SK-N-DZ (cell line): ENCODE measurements around the gene PARP14.
"Not testable (repeated sequence)": the region's sequence is repeated elsewhere in the genome, so short reads cannot be mapped to it uniquely, and the experiment has no call there.

ENCODE experiments used
- DNase-seq: peaks from one replicate; pipeline ENCODE4 v3.0.0-alpha.2; 2015; ENCODE audit warnings: low spot score

PARP14 gene

DNA sequence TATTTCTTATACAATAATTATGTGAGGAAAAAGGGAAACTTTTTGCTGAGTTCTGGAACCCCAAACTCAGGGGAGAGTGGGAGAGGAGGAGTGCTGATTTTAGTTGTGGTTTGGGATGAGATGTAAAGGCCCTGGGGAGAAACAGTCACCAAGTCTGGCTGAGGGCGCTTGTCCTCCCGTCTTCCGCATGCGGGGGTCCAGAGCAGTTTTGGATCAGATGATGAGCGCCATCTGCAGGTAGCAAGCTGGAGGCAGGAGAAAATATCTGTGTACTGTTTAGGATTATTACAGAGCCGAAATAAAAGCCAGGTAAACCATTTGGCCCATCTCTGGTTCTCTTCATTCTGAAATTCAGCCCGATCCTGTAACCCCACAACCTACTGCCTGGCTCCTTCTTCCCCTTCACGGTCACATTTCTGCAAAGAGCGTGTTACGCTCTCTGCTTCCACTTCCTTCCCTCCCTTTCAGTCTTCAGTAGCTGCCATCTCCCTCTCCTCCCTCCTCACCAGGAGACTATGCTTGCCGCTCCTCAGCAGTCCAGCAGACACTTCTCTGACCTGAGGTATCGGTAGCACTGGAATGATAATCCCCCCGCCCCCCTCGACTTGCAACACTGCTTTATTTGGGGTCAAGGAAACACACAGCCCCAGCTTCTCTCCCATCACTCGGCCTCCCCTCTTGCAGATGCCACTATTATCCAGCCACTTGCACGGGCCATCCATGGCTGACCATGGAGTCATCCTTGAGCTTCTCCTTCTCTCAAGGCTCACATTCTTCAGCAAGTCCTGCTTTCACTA, 1.4 kb upstream of the PARP14 start:
- peak; percentile 72 for DNase-seq

- peak; percentile 15 for DNase-seq
Measured at GRCh38 chr3:122679882-122680474, 661 bp upstream of the PARP14 start.

GRCh38 chr3:122681284-122681973, 790 bp downstream of the PARP14 start:
- DNase-seq = no peak

DNA sequence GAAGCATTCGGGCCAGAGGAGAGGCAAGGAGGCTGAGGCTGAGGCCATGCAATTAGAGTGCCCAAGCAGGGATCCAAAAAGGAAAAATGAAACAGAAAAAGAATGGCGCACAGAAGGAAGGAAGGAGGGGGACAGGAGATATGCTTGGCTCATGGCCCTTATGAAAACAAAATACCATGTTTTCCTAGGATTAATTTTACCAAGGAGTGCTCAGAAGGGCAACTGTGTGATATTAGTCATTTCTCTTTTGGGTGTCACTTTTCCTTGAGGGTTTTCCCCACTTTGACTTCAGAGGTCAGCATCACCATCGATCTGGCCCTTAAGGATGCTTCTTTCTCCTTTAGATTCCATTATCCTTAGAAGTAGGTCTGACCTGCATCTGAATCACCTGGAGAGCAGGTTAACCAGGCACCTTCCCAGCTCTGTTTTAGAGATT, 1.4 kb downstream of the PARP14 start:
- DNase-seq = no peak

DNA sequence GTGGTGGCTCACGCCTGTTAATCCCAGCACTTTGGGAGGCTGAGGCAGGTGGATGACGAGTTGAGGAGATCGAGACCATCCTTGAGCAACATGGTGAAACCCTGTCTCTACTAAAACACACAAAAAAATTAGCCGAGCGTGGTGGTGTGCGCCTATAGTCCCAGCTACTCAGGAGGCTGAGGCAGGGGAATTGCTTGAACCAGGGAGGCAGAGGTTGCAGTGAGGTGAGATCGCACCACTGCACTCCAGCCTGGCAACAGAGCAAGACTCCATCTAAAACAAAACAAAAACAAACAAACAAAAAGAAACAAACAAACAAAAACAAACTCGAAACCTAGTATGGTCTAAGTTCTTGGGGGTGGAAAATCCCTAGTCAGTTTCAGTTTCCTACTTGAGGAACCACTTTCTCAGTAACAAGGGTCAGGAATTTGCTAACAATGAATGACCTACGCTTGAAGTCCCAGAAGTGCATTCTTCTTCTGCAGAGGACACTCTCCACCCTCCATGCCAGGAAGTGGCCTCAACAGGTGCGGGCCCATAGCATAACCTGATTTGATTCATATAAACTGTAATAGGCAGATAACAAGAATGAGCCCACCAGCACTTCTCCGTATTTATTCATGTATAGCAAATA, 2.3 kb downstream of the PARP14 start:
- DNase-seq = not testable (repeated sequence)

DNA sequence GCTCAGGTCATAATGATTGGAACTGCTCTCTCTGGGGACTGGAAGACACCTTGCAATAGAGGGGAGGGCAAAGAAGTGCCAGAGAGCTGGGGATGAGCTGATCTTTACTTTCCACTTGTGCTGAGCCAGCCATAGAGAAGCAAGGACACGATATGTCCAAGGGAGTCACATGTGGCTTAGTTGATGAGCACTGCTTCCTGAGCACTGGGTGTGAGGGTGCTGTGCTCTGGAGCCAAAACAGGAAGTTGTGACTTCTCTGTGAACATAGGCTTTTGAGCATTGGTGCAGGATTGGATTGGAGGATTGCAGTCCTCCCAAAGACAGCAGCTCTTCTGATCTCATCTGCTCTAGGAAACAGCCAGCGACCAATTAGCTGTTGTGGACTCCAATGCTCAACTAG, 6.7 kb downstream of the PARP14 start:
- DNase-seq = no peak

GRCh38 chr3:122688996-122689395, 8.4 kb downstream of the PARP14 start:
- DNase-seq = no peak

DNA sequence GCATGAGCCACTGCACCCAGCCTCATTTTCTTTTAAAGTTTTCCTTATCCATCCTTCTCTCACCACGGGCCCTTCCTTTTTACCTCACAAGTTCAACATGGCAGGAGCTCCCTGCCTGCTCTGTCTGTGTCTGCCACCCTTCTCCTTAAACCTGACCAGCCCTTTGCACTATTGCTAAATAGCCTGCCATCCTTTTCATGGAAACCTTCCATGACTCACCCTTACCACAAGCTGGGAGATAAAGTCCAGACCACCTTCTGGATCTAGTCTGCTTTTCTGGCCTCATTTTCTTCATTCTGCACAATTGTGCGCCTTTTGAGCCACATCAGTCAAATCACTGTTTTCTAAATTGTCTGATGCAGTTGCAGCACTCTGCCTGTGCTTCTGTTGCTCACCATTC, 8.9 kb downstream of the PARP14 start:
- DNase-seq = peak; percentile 26

DNA sequence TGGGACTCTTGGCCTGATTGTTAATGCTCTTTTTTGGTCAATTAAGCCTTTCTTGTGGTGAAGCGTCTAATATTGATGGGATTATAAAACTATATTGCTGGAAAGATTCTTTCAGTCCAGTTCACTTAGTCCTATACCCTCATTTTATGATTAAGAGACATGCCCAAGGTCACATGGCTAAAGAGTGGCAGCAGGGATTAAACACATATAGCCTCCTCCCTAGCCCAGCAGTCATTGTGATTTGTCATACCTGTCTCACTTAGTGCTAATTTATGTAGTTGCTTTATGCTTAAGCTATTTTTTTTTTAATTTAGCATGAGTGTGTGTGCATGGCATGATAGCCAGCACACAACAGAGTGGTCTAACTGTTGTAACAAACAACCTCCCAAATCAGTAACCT, 9.5 kb downstream of the PARP14 start:
- DNase-seq = no peak

DNA sequence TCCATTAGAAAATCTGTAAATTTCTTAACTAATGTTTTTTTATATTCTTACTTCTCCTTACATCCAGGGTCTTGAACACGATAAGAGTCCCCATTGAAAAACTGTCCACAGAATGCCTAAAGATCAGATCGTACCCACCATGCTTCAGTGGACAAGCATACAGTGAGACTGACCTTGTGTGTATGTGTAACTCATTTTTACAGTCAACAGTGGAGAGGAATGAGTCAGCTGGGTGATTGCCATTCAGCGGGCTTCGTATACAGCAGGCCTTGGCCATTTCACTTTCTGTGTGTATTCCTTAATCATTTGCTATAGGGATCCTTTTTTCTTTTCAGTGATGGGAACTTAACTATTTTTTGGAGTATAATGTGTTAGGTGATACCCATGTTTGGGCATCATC, 10.6 kb downstream of the PARP14 start:
- DNase-seq = no peak

DNA sequence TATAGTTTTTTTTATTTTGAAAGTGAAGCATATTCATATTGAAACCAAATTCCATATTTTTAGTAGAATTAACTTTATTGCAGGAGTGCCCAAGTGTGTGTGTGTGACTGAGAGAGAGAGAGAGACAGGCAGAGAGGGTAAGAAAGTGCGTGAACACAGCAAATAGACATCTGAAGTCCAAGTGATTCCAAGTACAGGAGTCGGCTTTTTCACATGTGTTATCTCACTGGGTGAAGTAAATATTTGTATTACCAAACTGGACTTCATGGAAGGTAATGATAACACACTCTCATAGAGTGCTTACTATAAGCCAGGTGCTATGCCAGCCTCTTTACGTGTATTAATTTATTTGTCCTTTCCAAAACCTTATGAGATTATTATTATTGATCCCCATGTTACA, 12.0 kb downstream of the PARP14 start:
- no peak for DNase-seq

GRCh38 chr3:122694966-122695365, 14.3 kb downstream of the PARP14 start:
- no peak for DNase-seq

DNA sequence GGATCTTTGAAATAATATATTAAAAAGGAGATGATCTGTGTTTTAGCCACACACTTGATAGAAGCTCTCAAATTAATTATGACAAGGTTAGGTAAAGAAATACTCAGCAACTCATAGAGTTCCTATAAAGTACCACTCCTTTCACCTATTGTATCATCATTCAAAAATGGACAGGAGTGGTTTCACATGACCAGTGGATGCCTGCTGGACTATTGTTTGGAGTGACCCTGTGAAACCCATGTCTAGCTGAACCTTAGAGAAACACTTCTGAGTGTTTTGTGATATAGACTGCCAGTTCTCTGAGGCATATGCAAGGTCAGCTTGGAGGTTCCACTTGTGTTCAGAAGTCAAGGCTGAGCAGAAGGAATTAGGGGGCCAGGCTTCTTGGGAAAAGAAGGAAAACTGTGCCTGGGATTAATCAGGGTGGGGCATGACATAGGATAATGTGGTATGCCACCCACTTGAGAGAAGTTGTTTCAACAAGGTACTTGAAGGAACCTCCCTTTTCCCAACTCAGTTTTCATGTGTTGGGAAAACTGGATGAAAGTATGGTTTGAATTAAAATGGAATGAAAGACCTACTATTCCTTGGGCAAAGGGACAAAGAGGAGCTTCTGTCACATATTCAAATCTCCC, 15.4 kb downstream of the PARP14 start:
- DNase-seq = no peak

DNA sequence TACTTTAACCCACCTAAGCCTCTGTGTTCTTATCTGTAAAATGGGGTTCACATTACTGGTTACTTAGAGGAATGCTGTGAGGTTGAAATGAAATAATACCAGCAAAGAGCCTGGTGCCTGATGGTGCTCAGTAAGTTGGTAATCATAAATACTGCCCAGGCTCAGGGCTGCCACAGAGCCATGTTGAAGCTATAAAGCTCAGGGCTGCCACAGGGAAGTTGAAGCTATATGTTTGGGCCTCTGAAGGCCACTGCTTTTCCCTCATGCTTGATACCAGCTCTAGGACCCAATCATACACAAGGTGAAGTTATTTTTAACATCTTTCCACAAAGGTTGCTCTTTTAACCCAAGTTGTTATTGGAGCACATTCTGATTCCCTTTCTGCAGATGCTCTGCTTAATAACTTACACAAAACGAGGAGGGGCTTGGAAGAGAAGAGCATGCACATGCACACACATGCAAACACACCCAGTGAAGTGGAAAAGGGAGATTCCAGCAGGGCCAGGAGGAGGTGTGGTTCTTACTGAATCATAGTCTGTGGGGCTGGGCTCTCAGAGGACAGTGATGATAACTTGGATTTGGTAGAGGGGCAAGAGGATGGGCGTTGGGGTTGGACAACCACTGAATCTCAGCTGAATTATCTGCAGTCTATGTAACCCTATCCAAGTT, 17.4 kb downstream of the PARP14 start:
- no peak for DNase-seq

GRCh38 chr3:122700193-122700592, 19.6 kb downstream of the PARP14 start:
- DNase-seq = no peak

DNA sequence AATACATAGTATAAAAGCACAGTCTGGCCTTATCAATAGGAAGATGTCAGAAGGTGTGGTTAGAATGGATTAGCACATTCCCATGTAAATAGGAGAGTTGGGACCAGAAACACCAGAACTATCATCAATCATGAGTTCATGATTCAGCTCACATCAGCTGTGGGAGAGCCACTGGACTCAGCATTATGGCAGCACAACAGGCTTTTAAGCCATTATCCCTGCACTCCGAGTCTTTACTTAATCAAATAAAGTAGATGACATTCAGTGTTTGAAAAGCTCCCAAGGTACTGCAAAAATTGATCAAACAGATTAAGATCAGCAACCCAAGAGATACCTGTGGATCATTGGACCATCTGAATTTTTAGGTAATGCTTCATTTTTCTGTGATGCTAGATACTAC, 24.7 kb downstream of the PARP14 start:
- peak; percentile 70 for DNase-seq

DNA sequence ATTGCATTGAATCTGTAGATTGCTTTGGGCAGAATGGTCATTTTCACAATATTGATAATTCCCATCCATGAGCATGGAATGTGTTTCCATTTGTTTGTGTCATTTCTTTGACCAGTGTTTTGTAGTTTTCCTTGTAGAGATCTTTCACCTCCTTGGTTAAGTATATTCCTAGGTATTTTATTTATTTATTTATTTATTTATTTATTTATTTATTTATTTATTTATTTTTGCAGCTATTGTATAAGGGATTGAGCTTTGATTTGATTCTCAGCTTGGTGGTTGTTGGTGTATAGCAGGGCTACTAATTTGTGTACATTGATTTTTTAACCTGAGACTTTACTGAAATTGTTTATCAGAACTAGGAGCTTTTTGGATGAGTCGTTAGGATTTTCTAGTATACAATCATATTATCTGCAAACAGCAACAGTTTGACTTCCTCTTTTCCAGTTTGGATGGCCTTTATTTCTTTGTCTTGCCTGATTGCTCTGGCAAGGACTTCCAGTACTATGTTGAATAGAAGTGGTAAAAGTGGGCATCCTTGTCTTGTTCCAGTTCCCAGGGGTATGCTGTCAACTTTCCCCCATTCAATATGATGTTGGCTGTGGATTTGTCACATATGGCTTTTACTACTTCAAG, 30.1 kb downstream of the PARP14 start:
- DNase-seq = not testable (repeated sequence)

DNA sequence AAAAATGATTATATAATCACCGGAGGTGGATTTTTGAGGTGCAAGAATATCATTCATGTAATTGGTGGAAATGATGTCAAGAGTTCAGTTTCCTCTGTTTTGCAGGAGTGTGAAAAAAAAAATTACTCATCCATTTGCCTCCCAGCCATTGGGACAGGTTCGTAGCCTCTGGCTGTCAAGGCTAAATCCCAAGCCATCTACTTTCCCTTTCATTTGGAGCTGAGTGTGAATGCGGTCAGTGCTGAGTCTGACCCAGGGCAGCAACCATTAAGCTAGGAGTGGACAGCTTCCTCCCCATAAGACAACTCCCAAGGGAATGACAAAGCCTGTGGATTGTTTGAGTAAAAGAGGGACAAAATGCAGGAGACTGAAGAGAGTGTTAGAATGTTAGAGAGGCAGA, 33.6 kb downstream of the PARP14 start:
- DNase-seq = no peak

- DNase-seq = no peak
Measured at GRCh38 chr3:122716667-122717066, 36.0 kb downstream of the PARP14 start.

GRCh38 chr3:122719273-122719921, 38.8 kb downstream of the PARP14 start:
- DNase-seq = peak; percentile 57
